Left lobe of liver (tissue), 2 donors: ENCODE data around the gene GNRHR. TPM values are rescaled to one million over a fixed set of nuclear protein-coding genes. Genes with fewer than 3 reads are reported as not detected.
"Not testable (repeated sequence)": the region's sequence is repeated elsewhere in the genome, so short reads cannot be mapped to it uniquely, and the experiment has no call there.

Source experiments
- ATAC-seq: fragments of 200-7000 bp; cut with Tn5 transposase; one replicate; pipeline ENCODE4 v1.9.1; 2020; ENCODE audit warnings: mild to moderate bottlenecking, moderate library complexity
- DNase-seq: peaks from one replicate; pipeline ENCODE4 v3.0.0-alpha.2; 2020; ENCODE audit warnings: low spot score
- total RNA-seq: library from RNA; stranded (reverse); gene quantifications from one replicate; pipeline ENCODE4 v1.2.1, GENCODE V29; 2021
- donor health status: DM: no; HTN: no; CAD: no; lungs with moderate emphysema.
- donor health status: DM: no; HTN: yes; CAD: no.

Gene GNRHR
- not detected for total RNA-seq

- no peak for DNase-seq
- no peak for ATAC-seq
These were observed at the start of gene GNRHR for GRCh38 chr4:67754288-67754687. GNRHR (minus strand) TSS chr4:67754388; CDS start chr4:67754335, 53 bp downstream.

GRCh38 chr4:67796810-67797209 is 42.6 kb upstream of the GNRHR start:
- ATAC-seq, result no peak
- no peak for DNase-seq

DNA sequence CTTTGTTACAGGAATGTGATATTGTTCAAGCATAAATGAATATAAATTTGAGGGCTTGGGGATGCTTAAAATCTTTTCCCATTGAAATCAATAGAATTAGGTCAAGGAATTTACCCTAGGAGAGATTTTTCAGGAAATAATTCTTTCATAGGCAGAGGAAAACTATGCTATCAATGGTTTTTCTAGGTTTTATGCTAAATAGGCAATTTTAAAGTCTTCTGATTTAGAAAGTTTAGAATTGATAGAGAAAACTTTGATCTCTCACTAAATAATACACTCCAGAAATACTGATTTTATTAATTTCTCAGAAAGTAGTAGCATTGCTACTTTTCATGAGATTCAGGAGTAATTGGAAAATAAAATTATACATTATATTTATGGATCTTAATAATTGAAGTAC is 36.5 kb upstream of the GNRHR start:
- ATAC-seq (no peak), DNase-seq (no peak)

DNA sequence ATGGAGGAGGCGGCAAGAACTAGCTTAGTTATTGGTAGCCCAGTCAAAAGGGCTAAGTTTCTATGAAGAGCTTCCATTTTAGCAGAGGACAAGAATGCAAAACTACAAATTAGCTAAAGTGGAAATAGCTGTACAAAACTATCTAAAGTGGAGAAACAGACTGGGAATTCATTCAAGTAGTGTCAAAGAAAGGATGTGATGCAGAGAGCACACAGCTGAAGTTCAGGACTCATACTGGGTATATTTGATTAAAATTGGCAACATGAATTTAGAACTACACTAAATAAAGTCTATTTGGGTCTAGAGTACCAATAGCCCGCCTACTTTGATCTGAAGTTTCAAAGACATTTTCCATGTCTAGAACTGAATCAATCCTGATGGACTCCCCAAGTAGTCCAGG is 33.1 kb upstream of the GNRHR start:
- ATAC-seq, result no peak
- no peak for DNase-seq

- DNase-seq (no peak), ATAC-seq (no peak)
These were observed 31.3 kb upstream of the GNRHR start for GRCh38 chr4:67785528-67785927.

- ATAC-seq (no peak), DNase-seq (no peak)
These were observed 25.4 kb upstream of the GNRHR start for GRCh38 chr4:67779631-67780030.

DNA sequence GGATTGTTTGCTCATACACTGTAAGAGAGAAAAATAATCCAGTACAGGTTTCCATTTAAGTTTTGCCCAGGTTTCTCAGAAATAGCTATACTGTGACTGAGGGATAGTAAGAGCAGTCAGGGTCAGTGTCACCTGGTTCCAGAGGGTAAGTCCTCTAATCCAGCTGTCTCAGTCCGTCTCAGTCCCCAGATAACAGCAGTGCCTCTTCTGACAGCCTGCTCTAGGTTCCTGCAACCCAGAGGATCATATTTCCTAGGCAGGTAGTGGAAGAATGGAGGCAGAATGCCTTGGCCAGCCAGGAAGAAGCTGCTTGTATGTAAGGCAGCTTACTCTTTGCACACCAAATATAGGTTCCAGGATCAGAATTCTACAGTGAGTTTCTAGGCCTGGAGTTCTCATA is 22.6 kb upstream of the GNRHR start:
- ATAC-seq, result no peak
- no peak for DNase-seq

DNA sequence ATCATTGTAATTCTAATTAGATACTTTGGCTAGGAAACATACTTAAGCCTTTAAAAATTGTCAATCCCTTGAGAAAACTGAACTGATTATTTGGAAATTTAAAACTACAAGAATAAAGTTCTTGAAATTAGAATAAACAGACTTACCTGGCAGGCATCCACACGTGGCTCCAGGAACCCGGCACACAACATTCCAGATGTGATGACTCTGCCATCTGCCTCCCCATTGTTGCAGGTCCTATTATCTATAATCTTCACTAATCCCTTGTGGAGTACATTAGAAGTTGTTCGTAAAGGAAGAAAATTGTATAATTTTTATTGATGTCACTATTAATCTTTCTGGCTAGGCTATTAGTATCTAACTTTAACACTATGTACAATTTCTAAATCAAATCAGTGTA is 16.2 kb upstream of the GNRHR start:
- ATAC-seq (no peak), DNase-seq (no peak)

GRCh38 chr4:67765928-67766327 is 11.7 kb upstream of the GNRHR start:
- ATAC-seq (no peak), DNase-seq (no peak)

- DNase-seq, result no peak
- no peak for ATAC-seq
These were observed 11.2 kb upstream of the GNRHR start for GRCh38 chr4:67765401-67765800.

DNA sequence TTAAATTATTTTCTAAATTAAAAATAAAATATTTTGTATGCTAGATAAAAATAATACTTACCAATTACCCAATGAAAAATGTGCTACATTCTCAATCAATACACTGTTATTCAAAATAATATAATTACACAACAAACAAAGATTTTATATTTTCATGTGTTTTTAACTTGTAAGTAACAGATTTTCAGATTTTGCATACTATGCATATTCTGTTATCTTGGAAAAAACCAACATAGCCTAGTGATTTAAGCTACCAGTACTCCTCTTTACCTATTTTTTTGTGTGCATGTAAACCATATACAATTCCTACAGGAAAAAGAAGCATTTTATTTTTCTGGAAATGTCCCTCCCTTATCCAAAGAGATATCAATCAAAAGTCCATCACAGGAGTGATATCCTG is 10.0 kb upstream of the GNRHR start:
- ATAC-seq (no peak), DNase-seq (no peak)

DNA sequence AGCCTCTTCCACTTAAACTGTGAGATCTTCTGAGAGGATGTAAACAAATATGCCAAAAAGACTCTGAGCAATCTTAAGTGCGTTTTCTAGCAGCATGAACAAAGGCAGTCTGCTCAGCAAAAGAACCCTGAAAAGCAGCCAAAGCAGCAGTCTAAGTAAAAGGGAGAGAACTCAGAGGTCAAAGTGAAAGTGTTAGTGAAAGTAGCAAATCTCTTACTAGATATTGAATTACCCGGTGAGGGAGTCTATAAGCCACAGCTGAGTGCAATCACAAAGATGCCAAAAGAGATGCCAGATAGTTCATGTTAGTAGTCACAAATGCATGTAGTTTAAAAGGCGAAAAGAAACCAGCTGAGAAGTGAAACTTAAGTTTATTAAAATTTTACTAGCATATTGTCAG is 7.9 kb upstream of the GNRHR start:
- no peak for DNase-seq
- ATAC-seq, result peak; percentile 39

DNA sequence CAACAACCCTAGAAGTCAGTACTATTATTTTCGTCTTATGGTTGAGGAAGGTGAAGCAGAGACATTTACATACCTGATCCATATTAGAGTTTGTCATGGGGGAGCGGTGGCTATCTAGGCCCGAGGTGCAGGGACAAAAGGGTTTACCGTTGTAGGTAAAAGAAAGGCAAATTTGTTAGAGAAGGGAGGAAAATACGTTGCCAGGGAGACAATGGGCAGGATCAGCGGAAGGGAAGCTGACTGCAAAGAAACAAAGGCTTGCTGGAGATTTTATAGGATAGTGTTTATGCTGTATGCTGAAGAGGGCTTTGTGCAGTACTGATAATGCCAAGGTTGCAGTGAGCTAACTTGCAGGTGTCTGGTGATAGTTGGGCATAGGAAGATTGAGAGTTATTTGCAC is 2.8 kb upstream of the GNRHR start:
- ATAC-seq, DNase-seq: not testable (repeated sequence)

DNA sequence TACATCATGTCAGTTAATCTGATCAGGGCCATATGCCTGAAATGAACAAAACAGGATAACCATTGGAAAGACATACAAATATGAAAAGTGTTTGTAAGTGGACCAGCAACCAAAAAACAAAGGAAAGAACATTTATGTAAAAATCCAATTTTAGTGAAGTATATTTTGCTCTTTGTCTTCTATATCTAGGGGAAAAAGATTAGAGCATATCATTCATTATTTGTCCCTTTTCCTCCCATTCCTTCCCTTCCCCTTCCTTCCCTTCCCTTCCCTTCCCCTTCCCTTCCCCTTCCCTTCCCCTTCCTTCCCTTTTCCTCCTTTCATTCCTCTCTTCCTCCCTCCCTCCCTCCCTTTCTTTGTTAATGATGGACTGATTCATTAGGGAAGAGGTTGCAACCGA is 1.8 kb upstream of the GNRHR start:
- DNase-seq (no peak), ATAC-seq (no peak)

- no peak for ATAC-seq
- DNase-seq, result no peak
These were observed 2.9 kb downstream of the GNRHR start for GRCh38 chr4:67751260-67751659.

DNA sequence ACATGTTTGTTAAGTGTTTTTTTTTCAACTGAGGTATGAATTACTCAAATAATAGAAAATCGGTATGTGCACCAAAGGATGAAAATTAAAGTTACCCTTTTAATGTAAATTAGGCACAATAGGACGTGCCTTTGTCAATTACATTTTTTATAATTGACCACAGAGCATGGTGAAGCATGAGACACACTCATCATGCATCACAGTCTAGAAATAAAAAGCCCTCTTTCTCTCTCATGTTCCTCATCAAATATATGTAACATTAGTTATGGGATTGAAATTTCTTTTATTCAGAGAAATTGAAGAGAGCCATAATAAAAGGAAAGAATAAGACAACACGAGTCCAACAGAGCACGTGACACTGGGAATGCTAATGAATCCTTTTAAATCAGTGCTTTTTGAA is 3.5 kb downstream of the GNRHR start:
- DNase-seq, result no peak
- no peak for ATAC-seq

- DNase-seq (no peak), ATAC-seq (no peak)
These were observed 4.9 kb downstream of the GNRHR start for GRCh38 chr4:67749286-67749685.

DNA sequence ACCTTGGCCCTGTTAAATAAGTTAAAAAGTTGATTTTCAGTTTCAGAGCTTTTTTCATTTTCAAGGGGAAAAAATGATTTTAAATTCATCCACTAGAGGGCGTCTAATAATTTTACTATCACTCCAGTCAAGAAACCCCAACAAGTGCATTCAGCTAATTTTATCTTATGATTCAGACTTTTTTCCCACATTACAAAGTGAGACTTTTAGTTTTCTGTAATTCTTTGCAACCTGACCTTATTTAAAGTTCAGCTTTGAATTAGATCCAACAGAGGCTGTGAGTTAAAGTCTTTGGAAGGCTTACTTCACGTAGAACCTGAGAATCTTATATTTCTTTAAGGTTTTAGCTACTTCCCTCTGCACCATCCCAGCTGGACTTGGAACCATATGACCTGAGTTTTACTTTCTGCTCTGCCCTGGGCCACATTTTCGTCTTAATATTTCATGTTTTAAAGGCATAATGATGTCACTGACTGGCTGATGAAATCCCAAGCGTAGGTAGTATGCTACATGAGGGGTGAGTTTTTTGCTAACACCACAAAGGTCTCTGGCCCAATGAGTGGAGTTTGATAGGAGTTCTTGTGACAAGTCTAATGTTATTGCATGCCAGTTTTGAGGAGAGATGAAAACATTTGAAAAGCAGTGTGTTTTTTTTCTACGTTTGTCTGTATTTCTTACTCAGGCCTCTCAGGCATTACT is 7.2 kb downstream of the GNRHR start:
- DNase-seq, result no peak

DNA sequence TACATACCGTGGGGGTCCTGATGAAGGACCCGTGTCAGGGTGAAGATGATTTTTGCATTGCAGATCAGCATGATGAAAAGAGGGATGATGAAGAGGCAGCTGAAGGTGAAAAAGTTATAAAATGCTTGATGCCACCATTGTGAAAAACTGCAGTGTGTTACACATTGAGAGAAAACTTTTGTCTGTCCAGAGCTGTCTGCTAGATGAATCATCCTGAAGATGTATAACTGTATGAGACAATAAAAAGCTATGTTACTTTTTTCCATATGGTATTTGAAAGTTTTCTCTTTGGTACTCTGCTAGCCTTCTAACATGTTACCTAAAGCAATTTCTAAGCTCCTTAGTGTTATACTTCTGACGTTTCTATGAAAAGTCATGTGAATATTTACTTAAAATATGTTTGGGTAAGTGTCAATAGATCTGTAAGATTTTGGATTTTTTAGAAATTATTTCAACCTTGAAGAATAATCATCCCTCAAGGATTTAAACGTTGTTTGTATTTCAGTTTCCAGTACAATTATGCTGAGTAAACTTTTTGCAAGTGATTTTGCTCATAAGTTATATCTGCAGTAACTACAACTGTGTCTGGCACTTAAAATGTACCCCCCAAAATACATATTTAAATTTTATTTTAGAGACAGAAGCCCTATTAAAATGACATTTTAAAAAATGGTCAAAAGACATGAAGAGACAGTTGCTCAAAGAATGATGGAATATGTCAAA is 9.5 kb downstream of the GNRHR start:
- ATAC-seq (no peak), DNase-seq (no peak)

More for the DNA sequence above, 7.2 kb downstream of the GNRHR start:
- ATAC-seq, result peak; percentile 37

DNA sequence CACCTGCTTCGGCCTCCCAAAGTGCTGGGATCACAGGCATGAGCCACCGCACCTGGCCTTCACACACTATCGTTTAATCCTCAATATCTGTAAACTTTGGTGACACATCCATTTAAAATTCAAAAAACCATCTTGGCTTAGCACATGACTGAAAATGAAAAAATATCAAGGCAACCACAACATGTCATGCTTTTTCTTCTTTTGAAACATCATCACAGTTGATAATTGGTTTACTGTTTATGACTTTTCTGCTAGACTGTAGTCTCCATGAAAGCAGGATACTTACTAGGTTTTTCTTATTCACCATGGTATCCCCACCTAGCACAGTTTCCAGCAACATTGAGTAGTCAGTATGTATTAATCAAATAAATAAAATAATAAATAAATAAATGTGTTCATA is 11.0 kb downstream of the GNRHR start:
- DNase-seq (no peak), ATAC-seq (no peak)

- ATAC-seq, result no peak
These were observed 17.9 kb downstream of the GNRHR start for GRCh38 chr4:67736262-67736661.

DNA sequence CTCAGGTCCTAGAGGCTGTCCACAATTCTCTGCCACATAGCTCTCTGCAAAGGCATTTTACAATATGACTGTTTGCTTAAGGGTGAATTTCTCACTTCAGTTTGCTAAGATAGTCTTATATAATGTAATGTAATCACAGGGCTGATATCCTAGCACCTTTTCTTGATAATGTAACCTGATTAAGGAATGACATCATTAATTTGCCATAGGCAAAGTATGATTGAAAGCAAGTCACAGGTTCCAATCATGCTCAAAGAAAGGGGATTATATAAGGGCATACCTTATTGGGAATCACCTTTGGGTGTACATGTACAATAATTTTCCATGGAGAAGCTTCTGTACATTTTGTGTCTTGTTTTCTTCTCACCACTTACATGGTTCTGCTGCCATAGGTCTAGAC is 18.9 kb downstream of the GNRHR start:
- no peak for ATAC-seq

More at GRCh38 chr4:67736262-67736661, 17.9 kb downstream of the GNRHR start:
- no peak for DNase-seq

DNA sequence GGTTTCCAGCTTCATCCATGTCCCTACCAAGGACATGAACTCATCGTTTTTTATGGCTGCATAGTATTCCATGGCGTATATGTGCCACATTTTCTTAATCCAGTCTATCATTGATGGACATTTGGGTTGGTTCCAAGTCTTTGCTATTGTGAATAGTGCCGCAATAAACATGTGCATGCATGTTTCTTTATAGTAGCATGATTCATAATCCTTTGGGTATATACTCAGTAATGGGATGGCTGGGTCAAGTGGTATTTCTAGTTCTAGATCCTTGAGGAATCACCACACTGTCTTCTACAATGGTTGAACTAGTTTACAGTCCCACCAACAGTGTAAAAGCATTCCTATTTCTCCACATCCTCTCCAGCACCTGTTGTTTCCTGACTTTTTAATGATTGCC is 23.7 kb downstream of the GNRHR start:
- not testable (repeated sequence) for ATAC-seq, DNase-seq

More for the DNA sequence above, 18.9 kb downstream of the GNRHR start:
- DNase-seq, result no peak
